NCI-H1417 treated with DMSO at 0.1 percent for 48 hours (cell line): Measurements from ENCODE around the gene FAM200B.

Experiments used
- DNase-seq: peaks from one replicate; lab custom pipeline; 2025; lab: John Stamatoyannopoulos, UW

The FAM200B gene

DNA sequence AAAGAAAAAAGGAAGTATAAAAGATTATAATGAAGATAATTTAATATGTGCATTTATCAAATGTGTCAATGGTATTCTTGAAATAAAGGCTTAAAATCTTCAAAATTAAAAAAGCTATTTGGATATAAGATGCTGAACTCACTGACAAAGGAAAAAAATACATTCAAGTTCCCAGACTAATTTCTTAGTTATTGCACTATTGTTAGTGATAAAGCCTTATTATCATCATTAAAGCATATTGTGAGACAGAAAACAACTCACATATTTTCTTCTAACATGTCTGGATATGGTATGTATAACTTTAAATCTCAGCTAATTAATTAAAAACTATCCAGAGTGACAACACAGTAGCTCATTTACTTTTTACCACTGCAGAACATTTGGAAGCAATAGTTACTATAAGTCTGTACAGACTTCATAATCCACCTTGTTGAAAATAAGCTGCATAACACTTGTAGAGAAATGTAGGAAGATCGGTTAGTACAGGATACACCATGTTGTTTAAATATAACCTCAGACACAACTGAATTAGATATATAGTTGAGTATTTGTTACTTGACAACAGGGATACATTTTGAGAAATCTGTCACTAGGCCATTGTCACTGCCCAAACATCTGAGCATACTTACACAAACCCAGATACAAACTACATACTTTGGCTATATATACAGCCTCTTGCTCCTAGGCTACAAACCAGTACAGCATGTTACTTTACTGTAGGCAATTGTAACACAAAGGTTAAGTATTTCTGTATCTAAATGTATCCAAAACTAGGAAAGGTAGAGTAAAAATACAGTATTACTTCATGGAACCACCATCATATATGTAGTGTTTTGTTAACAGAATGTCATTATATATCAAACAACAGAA is 12.8 kb upstream of the FAM200B start:
- no peak for DNase-seq

DNA sequence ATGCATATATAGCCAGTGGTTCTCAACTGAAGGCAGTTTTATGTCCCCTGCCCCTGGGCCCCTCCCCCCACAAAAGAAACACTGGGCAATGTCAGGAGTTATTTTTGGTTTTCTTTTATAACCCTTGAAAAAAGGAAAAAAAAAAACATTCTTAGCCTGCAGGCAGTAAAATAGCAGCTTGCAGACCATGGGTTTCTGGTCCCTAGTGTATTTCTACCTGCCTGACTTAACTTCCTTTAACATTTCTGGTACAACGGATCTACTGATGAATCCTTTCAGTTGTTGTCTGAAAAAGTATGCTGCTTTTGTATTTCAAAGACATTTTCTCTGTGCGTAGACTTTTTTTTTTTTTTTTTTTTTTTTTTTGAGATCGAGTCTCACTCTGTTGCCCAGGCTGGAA is 11.1 kb upstream of the FAM200B start:
- DNase-seq, result no peak

DNA sequence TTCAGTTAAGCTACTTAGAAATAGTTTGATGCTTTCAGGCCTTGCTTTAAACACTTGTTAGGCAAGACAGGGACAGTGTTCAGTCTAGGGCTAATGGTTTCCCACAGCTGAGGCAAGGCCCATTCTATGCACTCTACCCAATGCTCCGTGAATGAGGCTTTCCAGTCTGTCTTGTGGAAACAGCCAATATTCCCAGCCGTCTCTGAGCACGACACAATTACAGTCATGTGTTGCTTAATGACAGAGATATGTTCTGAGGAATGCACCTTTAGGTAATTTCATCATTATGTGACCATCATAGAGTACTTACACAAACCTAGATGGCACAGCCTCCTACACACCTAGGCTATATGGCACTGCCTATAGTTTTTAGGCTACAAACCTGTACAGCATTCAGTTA is 9.5 kb upstream of the FAM200B start:
- no peak for DNase-seq

DNA sequence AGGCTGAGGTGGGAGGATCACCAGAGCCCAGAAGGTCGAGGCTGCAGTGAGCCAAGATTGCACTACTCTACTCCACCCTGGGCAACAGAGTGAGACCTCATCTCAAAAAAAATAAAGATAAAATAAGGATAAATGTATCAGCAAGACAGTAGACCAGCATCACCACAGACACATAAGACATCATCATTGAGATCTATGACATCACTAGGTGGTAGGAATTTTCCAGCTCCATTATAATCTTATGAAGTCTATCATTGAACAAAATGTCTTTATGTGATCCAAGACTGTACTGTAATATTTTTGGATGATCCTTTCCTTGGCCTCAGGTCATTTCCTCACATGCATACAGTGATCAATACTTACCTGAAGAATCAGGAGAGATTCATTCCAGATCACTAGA is 8.3 kb upstream of the FAM200B start:
- no peak for DNase-seq

DNA sequence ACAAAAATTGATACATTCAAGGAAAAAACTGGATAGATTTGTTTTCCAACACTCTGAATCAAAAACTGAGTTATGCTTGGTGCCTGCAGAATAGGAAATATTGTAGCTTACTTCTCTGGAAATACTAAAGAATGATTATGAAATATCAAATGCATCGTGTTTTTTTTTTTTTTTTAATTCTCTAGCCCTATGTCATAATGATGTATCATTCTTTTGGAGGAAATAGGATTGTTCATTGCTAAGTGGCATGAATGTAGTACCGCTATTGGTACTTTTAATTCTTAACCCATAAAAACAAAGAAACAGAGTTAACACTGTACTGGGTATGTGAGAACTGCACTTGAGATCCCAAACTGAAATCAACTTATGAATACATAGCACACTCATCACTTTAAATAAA is 7.6 kb upstream of the FAM200B start:
- DNase-seq, result no peak

DNA sequence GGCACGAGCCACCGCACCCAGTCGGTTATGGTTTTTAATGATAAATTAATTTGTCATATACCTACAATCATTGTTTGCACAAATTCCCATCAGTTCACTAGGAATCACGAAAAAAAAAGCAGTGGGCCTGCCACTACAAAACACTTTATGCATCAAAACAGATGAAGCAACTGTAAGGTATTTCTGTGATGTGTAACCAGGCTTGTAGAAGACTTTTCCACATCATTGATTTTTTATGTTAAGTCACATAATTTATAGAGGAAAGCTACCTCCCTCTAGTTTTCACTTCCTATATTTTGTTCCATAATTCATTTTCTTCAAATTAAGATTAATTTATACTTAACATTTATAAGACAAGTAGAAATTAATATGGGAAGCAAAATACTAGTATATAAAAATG is 6.7 kb upstream of the FAM200B start:
- DNase-seq, result no peak

DNA sequence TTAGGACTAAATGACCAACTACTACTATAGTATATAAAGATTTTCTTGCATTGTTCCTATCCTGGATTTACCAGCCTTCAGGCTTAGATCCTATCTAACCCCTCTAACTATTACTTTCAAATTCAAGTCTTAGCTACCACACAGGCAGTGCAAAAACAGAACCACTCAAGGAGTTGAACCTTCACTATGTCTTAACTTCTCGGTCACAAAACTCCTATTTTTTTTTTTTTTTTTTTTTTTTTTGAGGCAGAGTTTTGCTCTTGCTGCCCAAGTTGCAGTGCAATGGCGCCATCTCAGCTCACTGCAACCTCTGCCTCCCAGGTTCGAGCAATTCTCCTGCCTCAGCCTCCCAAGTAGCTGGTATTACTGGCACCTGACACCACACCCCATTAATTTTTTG is 6.3 kb upstream of the FAM200B start:
- DNase-seq, result no peak

DNA sequence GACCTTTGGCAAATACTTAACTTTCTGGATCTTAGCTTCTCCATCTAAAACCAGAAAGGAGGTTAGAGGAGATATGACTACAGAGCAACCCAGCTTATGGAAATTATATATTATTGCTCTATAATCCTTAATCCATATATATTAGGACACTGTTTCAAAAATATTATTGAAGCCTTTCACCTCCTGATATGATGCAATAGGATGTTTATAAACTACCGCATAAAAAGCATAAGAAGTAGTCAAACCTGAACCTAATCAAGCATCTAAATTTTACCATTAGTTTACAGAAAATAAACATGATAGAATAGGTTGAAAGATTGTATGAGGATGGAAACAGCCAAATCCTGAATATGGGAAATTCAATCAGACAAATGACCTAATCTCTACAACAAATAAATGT is 5.6 kb upstream of the FAM200B start:
- no peak for DNase-seq

DNA sequence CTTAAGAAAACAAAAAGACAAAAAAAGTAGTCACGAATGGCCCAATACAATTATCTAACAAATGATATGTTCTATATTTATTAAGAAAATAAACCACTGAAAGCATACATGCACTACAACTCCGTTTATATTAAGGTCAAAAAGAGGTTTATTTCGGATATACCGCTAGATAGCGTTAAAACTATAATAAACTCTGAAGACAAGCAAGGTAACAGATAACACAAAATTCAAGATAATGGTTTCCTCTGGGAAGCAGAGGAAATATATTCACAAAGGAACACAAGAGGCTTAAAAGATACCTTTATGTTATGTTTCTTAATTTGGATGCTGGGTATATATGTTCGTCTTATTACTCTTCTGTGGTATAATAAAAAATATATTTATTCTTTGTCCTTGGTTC is 4.7 kb upstream of the FAM200B start:
- no peak for DNase-seq

DNA sequence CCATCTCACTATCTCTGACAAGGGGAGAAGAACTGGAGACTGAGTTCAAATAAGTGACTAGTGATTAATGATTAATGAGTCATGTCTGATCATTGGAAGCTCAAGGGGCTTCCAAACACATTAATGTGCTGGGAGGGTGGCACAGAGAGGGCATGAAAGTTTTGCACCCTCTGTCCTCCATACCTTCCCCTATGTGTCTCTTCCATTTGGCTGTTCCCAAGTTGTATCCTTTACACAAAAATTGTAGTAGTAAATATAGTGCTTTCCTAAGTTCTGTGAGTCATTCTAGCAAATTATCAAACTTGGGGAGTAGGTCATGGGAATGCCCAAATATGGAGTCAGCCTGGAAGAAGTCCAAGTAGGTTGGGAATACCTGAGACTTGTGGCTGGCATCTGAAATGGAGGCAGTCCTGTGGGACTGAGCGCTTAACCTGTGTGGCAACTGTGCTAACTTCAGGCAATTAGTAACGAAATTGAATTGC is 4.1 kb upstream of the FAM200B start:
- no peak for DNase-seq

DNA sequence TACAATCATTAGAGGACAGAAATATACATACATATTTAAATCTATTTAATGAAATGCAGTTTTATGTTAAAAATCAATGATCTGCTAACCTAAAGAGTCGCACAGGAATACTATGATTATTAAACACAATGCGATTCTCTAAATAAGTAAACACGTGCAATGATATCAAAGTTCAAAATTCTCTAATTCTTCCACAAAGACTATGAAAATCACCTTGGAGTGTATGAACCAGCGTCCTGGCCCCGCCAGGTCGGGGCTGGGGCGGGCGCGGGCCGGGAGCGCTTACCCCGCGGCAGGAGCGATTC is 608 bp upstream of the FAM200B start:
- no peak for DNase-seq

DNA sequence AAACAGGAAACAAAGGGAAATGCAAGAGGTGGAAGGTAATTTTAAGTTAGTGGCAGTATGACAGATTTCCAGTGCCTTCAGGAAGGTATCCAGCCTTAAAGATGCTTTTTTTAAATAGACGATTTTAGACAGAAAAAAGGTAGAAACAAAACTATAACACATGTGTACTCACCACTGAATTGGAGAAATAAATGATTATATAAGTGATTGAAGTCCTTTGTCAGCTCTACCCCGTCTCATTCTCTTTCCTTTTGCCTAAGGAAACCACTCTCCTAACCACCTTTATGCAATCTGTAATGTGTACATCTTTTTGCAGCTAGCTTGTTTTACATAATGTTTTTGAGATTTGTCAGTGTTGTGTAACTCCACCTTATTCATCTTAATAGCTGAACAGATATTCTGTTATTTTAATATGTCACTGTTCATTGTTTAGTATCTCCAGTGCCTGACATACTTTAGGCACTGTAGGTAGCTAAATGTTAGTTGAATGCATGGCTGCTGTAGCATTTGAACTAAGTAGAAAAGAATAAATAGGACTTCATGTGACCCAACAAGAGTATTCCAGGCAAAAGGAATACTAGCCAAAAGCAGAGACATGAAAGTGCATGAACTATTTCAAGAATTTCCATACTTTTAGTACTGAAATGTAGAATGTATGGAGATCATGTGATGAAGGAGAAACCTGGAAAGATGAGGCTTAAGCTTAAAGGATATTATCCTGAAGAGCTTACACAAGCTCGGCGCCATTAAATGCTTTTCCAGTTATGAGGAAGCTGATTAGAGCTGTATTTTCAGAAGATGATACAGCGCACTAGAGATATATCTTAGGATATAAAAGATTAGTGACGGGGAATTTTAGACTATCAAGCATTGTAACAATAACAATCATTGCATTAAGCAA is 865 bp downstream of the FAM200B start:
- no peak for DNase-seq

DNA sequence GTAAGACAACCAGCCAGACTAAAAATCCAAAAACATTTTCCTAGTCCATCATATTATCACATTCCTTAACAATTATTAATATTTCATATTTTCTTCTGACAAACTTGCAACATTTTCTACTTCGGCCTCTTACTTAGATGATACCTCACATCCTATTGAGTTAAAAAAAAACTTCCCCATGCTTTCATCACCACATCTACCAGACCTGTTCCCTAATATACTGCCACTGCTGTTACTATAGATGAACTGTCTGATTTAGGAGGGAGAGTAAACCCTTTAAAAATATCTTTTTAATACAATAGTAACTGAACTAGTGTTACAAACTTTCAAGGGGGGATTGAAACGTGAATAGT is 1.5 kb downstream of the FAM200B start:
- no peak for DNase-seq

DNA sequence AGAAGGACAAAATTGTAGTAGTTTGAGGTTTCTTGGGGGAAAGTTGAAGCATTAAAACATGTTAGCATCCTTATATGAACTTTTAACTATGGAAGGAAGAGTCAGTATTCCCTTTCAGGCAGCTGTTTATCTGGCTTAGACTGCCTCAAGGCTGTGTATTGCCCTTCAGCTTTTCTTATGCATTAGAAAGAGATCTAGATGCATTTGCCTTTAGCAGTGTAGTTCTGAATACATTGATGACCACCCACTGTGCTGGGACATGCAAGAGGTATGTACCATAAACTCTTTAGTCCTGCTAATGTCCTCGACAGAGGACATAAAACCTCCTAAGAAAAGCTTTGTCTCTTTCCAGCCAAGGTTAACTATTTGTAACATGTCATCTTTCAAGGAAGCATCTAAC is 2.9 kb downstream of the FAM200B start:
- DNase-seq, result no peak

DNA sequence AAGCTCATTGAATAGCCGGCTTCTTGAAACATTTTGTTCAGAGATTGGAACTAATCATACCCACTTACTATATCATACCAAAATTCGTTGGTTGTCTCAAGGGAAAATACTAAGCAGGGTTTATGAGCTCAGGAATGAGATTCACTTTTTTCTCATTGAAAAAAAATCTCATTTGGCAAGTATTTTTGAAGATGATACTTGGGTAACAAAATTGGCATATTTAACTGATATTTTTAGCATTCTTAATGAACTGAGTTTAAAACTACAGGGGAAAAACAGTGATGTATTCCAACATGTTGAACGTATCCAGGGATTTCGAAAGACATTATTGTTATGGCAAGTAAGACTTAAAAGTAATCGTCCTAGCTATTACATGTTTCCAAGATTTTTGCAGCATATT is 6.4 kb downstream of the FAM200B start:
- no peak for DNase-seq

DNA sequence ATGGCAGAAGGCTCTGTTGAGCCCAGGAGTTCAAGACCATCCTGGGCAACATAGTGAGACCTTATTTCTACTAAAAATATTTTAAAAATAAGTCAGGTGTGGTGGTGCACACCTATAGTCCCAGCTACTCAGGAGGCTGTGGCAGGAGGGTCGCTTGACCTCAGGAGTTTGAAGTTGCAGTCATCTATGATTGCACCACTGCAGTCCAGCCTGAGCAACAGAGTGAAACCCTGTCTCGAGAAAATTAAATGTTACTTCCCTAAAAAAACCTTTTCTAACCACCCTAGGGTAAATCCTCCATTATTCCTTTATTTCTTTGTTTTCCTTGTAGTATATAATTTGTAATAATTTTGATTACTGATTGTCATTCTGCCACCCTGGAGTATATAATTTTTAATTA is 7.9 kb downstream of the FAM200B start:
- DNase-seq, result no peak

DNA sequence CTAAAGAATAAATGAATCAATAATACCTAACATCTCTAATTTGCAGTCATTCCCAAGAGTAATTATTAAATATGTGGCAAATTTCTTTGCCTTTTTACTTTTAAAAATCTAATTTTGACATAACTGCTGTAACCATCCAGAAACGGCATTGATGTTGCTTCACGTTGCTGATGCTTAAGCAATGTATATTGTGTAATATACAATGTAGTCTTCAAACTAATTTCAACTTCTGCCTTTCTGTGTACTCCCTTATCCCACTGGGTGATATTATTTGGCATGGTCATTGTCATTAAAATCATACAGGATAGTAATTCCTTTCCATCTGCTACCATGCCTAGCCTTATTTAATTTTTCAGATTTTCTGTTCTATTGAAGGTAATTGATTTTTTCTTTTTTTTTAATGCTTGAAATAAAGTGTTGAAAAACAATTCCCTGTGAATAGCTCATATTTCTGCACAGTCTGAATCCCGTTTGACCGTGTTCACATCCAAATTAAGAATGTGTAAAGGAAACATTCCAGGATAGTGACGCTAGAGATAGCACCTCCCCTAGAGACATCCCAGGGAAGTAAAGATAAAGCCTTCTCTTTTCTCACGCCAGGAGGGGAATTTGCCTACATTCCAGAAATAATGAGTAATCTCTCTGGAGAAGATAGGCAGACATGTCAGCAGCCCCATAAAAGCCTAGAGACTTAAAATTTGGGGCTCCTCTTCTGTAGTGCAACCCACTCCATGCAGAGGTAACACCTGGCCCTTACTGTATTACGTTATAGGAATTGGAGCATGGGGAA is 8.6 kb downstream of the FAM200B start:
- DNase-seq, result no peak

DNA sequence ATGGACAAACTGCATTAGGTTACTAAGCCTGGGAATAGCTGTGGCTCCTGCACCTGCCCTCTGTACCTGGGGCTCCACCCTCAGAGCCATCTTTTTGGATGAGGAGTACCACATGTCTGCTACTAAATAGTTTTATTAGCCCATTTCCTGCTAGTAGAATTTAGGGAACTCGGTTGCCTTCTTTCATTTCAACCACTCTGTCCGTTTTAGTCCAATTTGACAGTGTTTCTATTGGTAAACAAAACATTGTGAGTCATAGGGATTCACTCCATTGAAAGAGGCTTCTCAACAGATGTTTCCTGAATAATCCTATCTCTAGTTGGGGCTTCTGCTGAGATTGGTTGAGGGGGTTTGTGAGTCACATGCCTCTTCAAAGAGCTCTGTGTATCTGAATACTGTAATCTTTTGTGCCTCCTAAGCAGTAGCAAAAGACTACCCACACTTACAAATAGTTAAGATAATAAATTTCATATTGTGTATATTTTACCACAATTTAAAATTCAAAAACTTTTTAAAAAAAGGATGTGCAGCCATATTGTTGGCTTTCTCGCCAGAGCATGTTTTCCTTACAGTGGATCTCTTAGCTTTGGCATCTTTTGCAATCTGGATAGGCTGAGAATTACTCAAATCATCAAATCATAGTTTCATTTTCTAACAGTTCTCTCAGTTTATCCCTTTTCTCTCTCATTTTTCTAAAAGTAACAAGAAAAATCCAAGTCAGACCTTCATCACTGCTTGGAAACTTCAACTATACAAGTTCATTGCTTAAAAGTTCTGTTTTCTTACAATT is 9.9 kb downstream of the FAM200B start:
- DNase-seq, result no peak

DNA sequence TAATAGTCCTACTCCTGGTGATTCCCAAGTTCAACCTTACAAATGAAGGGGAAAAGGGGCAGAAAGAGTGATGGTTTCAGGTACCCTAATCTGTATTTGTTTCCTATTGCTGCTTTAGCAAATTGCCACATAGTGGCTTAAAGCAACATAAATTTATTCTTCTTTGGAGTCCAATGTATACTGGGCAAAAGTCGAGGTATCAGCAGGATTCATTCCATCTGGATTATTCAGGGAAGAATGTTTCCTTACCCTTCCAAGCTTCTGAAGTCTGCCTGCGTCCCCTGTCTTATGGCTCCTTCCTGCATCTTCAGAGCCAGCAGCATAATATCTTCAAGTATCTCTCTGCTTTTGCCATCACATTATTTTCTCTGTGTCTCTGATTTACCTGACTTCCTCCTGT is 11.0 kb downstream of the FAM200B start:
- no peak for DNase-seq

DNA sequence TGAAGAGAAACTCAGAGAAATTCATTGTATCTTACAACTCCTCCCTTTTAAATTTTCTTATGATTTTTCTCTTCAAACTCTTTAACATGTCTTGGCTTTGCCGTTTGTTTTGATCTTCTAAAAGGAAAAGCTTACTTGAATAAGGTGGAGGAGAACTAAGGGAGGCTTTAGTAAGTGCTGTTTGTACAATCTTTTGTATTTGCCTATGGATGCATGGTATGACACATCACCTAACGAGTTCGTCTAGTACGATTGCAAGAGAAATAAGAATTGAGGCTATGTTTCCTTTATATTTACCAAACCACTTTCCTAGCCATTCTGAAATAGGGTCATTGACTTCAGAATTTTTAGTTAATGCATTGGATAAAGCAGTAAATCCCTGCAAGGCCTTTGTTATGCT is 12.8 kb downstream of the FAM200B start:
- DNase-seq, result no peak

DNA sequence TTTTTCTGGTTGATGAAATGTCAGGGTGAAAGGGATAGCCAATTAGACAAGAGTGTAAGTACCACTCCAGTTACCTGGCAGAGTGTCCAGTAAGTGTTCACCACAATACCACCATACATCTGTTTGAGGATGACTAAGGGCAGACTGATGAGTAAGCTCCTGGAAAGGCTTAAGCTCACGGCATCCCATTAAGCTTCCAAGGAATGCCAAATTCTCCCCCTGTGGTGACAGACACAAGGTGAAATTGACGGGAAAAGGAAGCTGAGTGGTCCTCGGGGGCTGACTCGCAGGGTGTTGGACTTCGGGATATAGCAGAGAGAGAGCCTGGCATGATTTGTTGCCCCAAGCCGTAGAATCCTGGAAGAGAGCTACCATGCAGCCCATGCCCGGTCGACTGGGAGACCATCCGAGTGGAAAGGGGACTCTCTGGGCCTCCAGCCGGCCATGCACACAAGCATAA is 13.6 kb downstream of the FAM200B start:
- no peak for DNase-seq

DNA sequence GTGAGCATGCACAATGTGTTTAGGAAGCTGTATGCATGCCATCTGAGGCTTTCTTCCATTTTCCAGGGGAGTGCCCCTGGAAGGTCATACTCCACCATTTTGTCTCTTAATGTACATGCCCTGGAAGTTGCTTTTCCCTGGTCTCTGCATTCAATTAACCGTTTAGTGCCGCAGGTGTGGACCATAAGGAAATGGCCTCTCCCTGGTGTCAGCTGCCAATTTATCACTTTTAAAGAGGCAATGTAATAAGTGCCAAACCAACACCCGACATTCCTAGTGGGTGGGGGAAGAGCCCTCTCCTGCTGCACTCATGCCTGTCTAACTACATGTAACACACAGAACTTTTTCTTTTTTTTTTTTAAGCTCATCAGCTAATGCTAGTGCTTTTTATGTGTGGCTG is 14.1 kb downstream of the FAM200B start:
- DNase-seq, result no peak
